ENCODE results near the gene ZNF319.

Gene ZNF319

GRCh38 chr16:57999971-58000705 is at the start of gene ZNF319:
Gene ZNF319, minus strand, starts transcription at chr16:58000672. Its CDS starts 2,407 bp downstream, at chr16:57998265.
- peak; percentile 15 for DNase-seq

GRCh38 chr16:58049232-58050185 is 49.0 kb upstream of the ZNF319 start:
- no peak for DNase-seq

GRCh38 chr16:58048494-58049231 is 48.2 kb upstream of the ZNF319 start:
- DNase-seq = no peak

- no peak for DNase-seq
Measured at GRCh38 chr16:58047557-58048348, 47.3 kb upstream of the ZNF319 start.

GRCh38 chr16:58046936-58047335 is 46.5 kb upstream of the ZNF319 start:
- DNase-seq = no peak

GRCh38 chr16:58046054-58046881 is 45.8 kb upstream of the ZNF319 start:
- DNase-seq = no peak

GRCh38 chr16:58045096-58045495 is 44.6 kb upstream of the ZNF319 start:
- no peak for DNase-seq

GRCh38 chr16:58044266-58045019 is 44.0 kb upstream of the ZNF319 start:
- no peak for DNase-seq

- DNase-seq = no peak
Measured at GRCh38 chr16:58043571-58044155, 43.2 kb upstream of the ZNF319 start.

GRCh38 chr16:58042886-58043515 is 42.5 kb upstream of the ZNF319 start:
- DNase-seq = no peak

- DNase-seq = no peak
Measured at GRCh38 chr16:58042001-58042885, 41.8 kb upstream of the ZNF319 start.

- DNase-seq = no peak
Measured at GRCh38 chr16:58041628-58041955, 41.1 kb upstream of the ZNF319 start.

GRCh38 chr16:58040945-58041627 is 40.6 kb upstream of the ZNF319 start:
- DNase-seq = no peak

GRCh38 chr16:58040496-58040846 is 40.0 kb upstream of the ZNF319 start:
- DNase-seq = no peak

GRCh38 chr16:58039829-58040495 is 39.5 kb upstream of the ZNF319 start:
- DNase-seq = no peak

- no peak for DNase-seq
Measured at GRCh38 chr16:58038219-58038641, 37.8 kb upstream of the ZNF319 start.

GRCh38 chr16:58037365-58038057 is 37.0 kb upstream of the ZNF319 start:
- DNase-seq = no peak
